Measurements from ENCODE around the gene DENND4B. TPM values are rescaled to one million over a fixed set of nuclear protein-coding genes. Genes with fewer than 3 reads are reported as not detected.

DENND4B gene
- 22.0 and 27.0 TPM in 2 replicates for total RNA-seq

GRCh38 chr1:153946622-153947241 is at the start of gene DENND4B:
Gene DENND4B (minus strand): TSS chr1:153946718. CDS start chr1:153944374, 2,344 bp downstream.

GRCh38 chr1:153990468-153991150 is 44.1 kb upstream of the DENND4B start, which contains the start of gene RPS27:
Gene RPS27 (plus strand): TSS chr1:153990762. CDS start chr1:153990797, 35 bp downstream.

GRCh38 chr1:153985941-153986761 is 39.6 kb upstream of the DENND4B start, which contains the start of gene RAB13:
Gene RAB13 (minus strand): TSS chr1:153986339. CDS start chr1:153986236, 103 bp downstream.

GRCh38 chr1:153977250-153978240 is 31.0 kb upstream of the DENND4B start, which contains the start of gene JTB:
Gene JTB (minus strand): TSS chr1:153977674. CDS start chr1:153977252, 422 bp downstream.

GRCh38 chr1:153967107-153967999 is 20.8 kb upstream of the DENND4B start, which contains the start of gene CREB3L4:
Gene CREB3L4 (plus strand): TSS chr1:153967902. CDS start chr1:153968526, 624 bp downstream.

GRCh38 chr1:153963030-153963849 is 16.7 kb upstream of the DENND4B start, which contains the start of gene SLC39A1:
Gene SLC39A1 (minus strand): TSS chr1:153963537. CDS start chr1:153962715, 822 bp downstream.

GRCh38 chr1:153958111-153958960 is 11.8 kb upstream of the DENND4B start, which contains the start of gene CRTC2:
Gene CRTC2 (minus strand): TSS chr1:153958612. CDS start chr1:153958497, 115 bp downstream.

GRCh38 chr1:153922972-153923925 is 23.3 kb downstream of the DENND4B start, which contains the start of gene GATAD2B:
Gene GATAD2B (minus strand): TSS chr1:153922972. CDS start chr1:153828347, 94,625 bp downstream.

Small RNA genes within 50 kb of the gene (small RNA-seq; reads per million reads assigned to genes)
- gene AL831737.1, result not detected
- gene MIR6737, result not detected

Other genes with a start within 250 kb of the DENND4B start
- gene INTS3, start 218.7 kb downstream of the DENND4B start, total RNA-seq, result 40.4 and 53.8 TPM in 2 replicates
- 14.3 and 19.4 TPM in 2 replicates for gene SLC27A3, start 171.3 kb downstream of the DENND4B start, total RNA-seq
- gene GATAD2B, start 23.7 kb downstream of the DENND4B start, total RNA-seq, result 5.9 and 8.6 TPM in 2 replicates
- 5.9 and 7.6 TPM in 2 replicates for gene CRTC2, start 11.9 kb upstream of the DENND4B start, total RNA-seq
- 62.2 and 64.7 TPM in 2 replicates for gene SLC39A1, start 16.8 kb upstream of the DENND4B start, total RNA-seq
- 8.8 and 11.1 TPM in 2 replicates for gene CREB3L4, start 21.2 kb upstream of the DENND4B start, total RNA-seq
- gene JTB, start 31.0 kb upstream of the DENND4B start, total RNA-seq, result 73.5 and 80.2 TPM in 2 replicates
- 67.4 and 82.3 TPM in 2 replicates for gene RAB13, start 39.6 kb upstream of the DENND4B start, total RNA-seq
- gene RPS27, start 44.0 kb upstream of the DENND4B start, total RNA-seq, result 1,352 and 2,599 TPM in 2 replicates
- under 0.01 TPM in 2 replicates for gene NUP210L, start 208.4 kb upstream of the DENND4B start, total RNA-seq
- 401 and 557 TPM in 2 replicates for gene TPM3, start 245.4 kb upstream of the DENND4B start, total RNA-seq